Ascending aorta (tissue), 2 donors: ENCODE measurements around the gene HIVEP3. TPM values are rescaled to one million over a fixed set of nuclear protein-coding genes. Genes with fewer than 3 reads are reported as not detected.

Source experiments
- DNase-seq, 2 donors: peaks; one replicate each; pipeline ENCODE4 v3.0.0-alpha.2; 2019; ENCODE audit warnings: low spot score in 2 of 2
- H3K27ac ChIP-seq, 2 donors: fragments of 200-600 bp; sonication (generic); one replicate each; pipeline ENCODE4 v1.5.1; 2016 to 2017; ENCODE audit warnings: mild to moderate bottlenecking in 1 of 2
- H3K27me3 ChIP-seq: fragments of 200-600 bp; sonication (generic); one replicate; pipeline ENCODE4 v1.5.1; 2017
- H3K36me3 ChIP-seq, 2 donors: fragments of 200-600 bp; sonication (generic); one replicate each; pipeline ENCODE4 v1.5.1; 2016
- H3K4me1 ChIP-seq, 2 donors: fragments of 200-600 bp; sonication (generic); one replicate each; pipeline ENCODE4 v1.5.1; 2016 to 2017; ENCODE audit warnings: mild to moderate bottlenecking in 1 of 2
- H3K4me3 ChIP-seq, 2 donors: fragments of 200-600 bp; sonication (generic); one replicate each; pipeline ENCODE4 v1.5.1; 2016 to 2017; ENCODE audit warnings: mild to moderate bottlenecking in 1 of 2
- H3K9me3 ChIP-seq, 2 donors: fragments of 200-600 bp; sonication (generic); one replicate each; pipeline ENCODE4 v1.5.1; 2016
- CTCF ChIP-seq, 3 experiments: fragments of 200-600 bp in 2 of 3; fragments of 450-650 bp in 1 of 3; sonication (generic) in 2 of 3; IDR thresholded peaks; one replicate each; pipeline ENCODE4 v1.5.1; 2016 to 2019; ENCODE audit warnings: antibody characterized with exemption in 3 of 3, mild to moderate bottlenecking in 1 of 3, moderate library complexity in 1 of 3
- intact Hi-C: fragments of 100-400 bp; cut with DNase I; formaldehyde crosslinking; loops from one replicate; pipeline ENCODE4 v1.15.1; 2023
- total RNA-seq: library from RNA; depleted of rRNA; stranded (reverse); fragments of >200 nt; gene quantifications from one replicate; pipeline ENCODE4 v1.1.0, GENCODE V29; 2016

HIVEP3 gene
- total RNA-seq, 1 donor from 2014 or later = 0.32 TPM

DNA sequence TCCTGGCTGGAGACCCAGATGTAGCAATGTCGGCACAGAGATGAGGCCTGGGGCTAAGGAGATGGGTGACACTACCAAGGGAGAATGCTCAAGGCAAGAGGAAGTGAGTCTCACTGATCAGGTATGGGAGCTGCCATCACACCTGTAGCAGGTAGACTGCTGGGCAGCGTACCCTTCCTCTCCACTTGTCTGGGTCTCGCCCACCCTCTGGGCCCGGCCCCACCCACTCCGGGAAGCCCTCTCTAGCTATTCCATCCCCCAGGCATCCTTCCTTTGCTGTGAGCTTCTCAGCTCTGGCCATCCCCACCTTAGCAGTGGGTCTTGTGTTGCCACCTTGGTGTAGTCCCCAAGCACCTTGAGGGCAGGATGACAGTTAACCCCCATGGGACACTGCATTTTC lies 346.5 kb downstream of the HIVEP3 start:
- peak in 1 of 2 donors; percentile 54 for DNase-seq
- no peak overlapping the region for H3K4me3 ChIP-seq
- intact Hi-C loops = loop anchor here (2.0 kb wide), 1 partner anchor 55 kb away; no protein-coding TSS in a partner anchor
- no peak for TF ChIP-seq CTCF (IDR thresholded peaks at IDR 0.05)
- no peaks in the 10 kb centered on the region for H3K36me3 ChIP-seq
- no peaks in the 10 kb centered on the region for H3K27me3 ChIP-seq
- H3K27ac ChIP-seq = no peak overlapping the region
- no peaks in the 10 kb centered on the region for H3K9me3 ChIP-seq
- no peaks in the 10 kb centered on the region for H3K4me1 ChIP-seq

DNA sequence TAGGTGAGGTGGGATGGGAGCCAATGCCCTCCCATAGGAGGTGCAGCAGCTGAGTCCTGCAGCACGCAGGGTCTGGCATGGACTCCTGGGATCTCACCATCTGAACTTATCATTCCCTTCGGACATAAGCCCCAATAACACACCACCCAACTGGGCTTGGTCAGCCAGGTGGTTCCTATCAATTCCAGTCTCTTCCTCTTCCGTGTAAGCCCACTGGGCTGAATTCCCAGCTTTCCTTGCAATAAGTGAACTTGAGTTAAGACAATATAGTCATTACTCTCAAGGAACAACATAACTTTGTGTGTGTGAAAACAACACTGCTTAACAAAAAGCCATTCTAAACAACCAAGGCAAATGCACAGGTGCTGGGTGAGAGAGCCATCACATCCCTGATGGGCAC lies 347.7 kb downstream of the HIVEP3 start:
- no peak for TF ChIP-seq CTCF (IDR thresholded peaks at IDR 0.05)
- intact Hi-C loops = no loop called here
- H3K27ac ChIP-seq = no peak overlapping the region
- DNase-seq = peak in 1 of 2 donors; percentile 37
- no peaks in the 10 kb centered on the region for H3K4me1 ChIP-seq
- no peaks in the 10 kb centered on the region for H3K27me3 ChIP-seq
- no peaks in the 10 kb centered on the region for H3K9me3 ChIP-seq
- no peak overlapping the region for H3K4me3 ChIP-seq
- H3K36me3 ChIP-seq = no peaks in the 10 kb centered on the region

DNA sequence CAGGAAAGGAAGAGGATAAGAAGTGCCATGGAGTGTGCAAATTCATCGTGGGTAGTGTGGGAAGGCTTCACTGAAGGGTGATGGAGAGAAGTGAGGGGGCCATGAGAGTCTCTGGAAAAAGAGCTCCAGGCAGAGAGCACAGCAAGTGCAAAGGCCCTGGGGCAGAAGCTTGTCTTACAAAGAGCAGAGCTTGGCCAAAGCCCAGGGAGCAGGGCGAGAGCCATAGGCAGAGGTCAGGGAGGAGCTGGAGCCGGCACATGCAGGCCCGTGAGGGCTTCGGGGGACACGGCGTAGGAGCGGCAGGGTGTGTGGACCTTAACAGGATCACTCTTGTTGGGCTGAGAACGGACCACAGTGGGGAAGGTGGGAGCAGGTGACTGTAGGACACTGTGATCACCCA lies 350.5 kb downstream of the HIVEP3 start:
- peak in 1 of 2 donors; percentile 41 for DNase-seq
- intact Hi-C loops = no loop called here
- Histone ChIP-seq H3K4me1 (no peaks in the 10 kb centered on the region), H3K4me3 (no peak overlapping the region), H3K9me3 (no peaks in the 10 kb centered on the region), H3K36me3 (no peaks in the 10 kb centered on the region), H3K27ac (no peak overlapping the region), H3K27me3 (no peaks in the 10 kb centered on the region)
- no peak for TF ChIP-seq CTCF (IDR thresholded peaks at IDR 0.05)

- H3K4me3 ChIP-seq = no peak overlapping the region
- DNase-seq = no peak
- TF ChIP-seq CTCF (IDR thresholded peaks at IDR 0.05) = no peak
- no peaks in the 10 kb centered on the region for H3K9me3 ChIP-seq
- no peak overlapping the region for H3K27ac ChIP-seq
- no peaks in the 10 kb centered on the region for H3K36me3 ChIP-seq
- H3K27me3 ChIP-seq = no peaks in the 10 kb centered on the region
- intact Hi-C loops = no loop called here
- H3K4me1 ChIP-seq = no peaks in the 10 kb centered on the region
Observed at GRCh38 chr1:41566969-41567368, 351.8 kb downstream of the HIVEP3 start.

DNA sequence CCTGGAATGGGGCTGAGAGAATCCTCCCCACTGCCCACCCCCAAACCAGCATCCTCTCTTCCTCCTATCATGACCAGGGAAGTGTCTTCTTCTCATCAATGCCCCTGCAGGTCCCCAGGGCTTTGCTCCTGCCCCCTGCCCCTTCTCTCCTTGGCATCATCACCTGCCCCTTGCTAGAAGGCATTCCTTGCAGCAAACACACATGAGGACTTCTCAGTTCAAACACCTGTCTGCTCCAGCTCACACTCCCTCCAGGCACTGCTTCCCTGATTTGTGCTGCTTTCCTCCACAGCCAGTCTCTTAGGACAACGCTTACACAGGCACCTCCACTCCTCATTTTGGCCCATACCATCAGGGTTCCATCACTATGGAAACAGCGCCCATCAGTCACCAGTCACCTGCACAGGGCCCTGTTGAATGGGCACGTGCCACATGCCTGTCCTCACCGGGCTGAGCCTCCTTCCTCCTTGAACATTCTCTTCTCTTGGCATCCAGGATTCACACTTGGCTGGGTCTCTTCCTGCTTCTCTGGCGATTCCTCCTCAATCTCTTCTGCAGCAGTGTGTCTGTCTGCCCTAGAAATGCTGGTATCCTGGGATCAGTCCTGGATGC lies 352.3 kb downstream of the HIVEP3 start:
- TF ChIP-seq CTCF (IDR thresholded peaks at IDR 0.05) = no peak
- peak in 1 of 2 donors; percentile 31 for DNase-seq
- H3K4me1 ChIP-seq = no peaks in the 10 kb centered on the region

More for the DNA sequence above, 352.3 kb downstream of the HIVEP3 start:
- Histone ChIP-seq H3K4me3 (no peak overlapping the region), H3K9me3 (no peaks in the 10 kb centered on the region), H3K36me3 (no peaks in the 10 kb centered on the region), H3K27ac (no peak overlapping the region), H3K27me3 (no peaks in the 10 kb centered on the region)
- intact Hi-C loops = no loop called here
